GM12878 (cell line): ENCODE results near the gene BCL10. TPM values are rescaled to one million over a fixed set of nuclear protein-coding genes. Genes with fewer than 3 reads are reported as not detected.

ENCODE experiments used
- ATAC-seq: fragments of 200-7000 bp; cut with Tn5 transposase; 3 replicates; pipeline ENCODE4 v1.9.1; 2020; ENCODE audit warnings: mild to moderate bottlenecking, moderate library complexity
- Bru-seq: library from RNA; stranded (reverse); fragments of 400-500 nt; gene quantifications from one replicate; lab custom pipeline; 2021; lab: Mats Ljungman, UMichigan
- BruChase-seq, 2 experiments: library from RNA; stranded (reverse); fragments of 400-500 nt; gene quantifications; one replicate each; lab custom pipeline; 2021; lab: Mats Ljungman, UMichigan
- BruUV-seq: library from RNA; stranded (reverse); fragments of 400-500 nt; replicated peaks from 2 replicates; lab custom pipeline; 2021; lab: Mats Ljungman, UMichigan
- CTCF ChIA-PET: fragments of 300-600 bp; sonication (Branson Sonifier 250); formaldehyde crosslinking; extraction: SDS; loops from one replicate; lab custom pipeline; 2021; ENCODE audit warnings: inconsistent platforms; lab: Yijun Ruan, JAX
- POLR2A ChIA-PET: fragments of 350-600 bp; formaldehyde crosslinking; extraction: SDS; loops from one replicate; lab custom pipeline; 2021; ENCODE audit warnings: inconsistent platforms; lab: Charles Lee
- RAD21 ChIA-PET: fragments of 300-600 bp; sonication (Branson Sonifier 250); formaldehyde crosslinking; loops from one replicate; lab custom pipeline; 2023; ENCODE audit warnings: antibody characterized with exemption; ENCODE audit not compliant: unreplicated experiment; lab: Charles Lee
- SMC1A ChIA-PET: fragments of 300-600 bp; sonication (Branson Sonifier 250); formaldehyde crosslinking; loops from one replicate; lab custom pipeline; 2023; ENCODE audit not compliant: unreplicated experiment, uncharacterized antibody; lab: Charles Lee
- DNase-seq: peaks from one replicate; pipeline ENCODE4 v3.0.0-alpha.2; 2011; ENCODE audit warnings: low read depth, low spot score
- FAIRE-seq: peaks from 3 replicates; lab custom pipeline; 2011; peaks lifted over from hg19 to GRCh38; lab: Jason Lieb, UNC
- H2AFZ ChIP-seq: 2 replicates; pipeline ENCODE4 v1.6.0; 2011; ENCODE audit warnings: low read depth, low read length, control low read depth; ENCODE audit not compliant: control insufficient read depth
- H3K27ac ChIP-seq: 2 replicates; pipeline ENCODE4 v1.5.1; 2011; ENCODE audit warnings: control low read depth; ENCODE audit not compliant: control insufficient read depth, insufficient read depth
- H3K27me3 ChIP-seq, 2 experiments: replicated peaks in 1 of 2; 2 replicates each; pipeline versions ENCODE4 v1.6.0 to v1.6.1; 2011; ENCODE audit warnings: low read length in 1 of 2; ENCODE audit not compliant: control insufficient read depth in 2 of 2, insufficient read depth in 2 of 2
- H3K36me3 ChIP-seq, 2 experiments: 2 replicates each; pipeline ENCODE4 v1.5.1; 2011; ENCODE audit warnings: low read length in 1 of 2; ENCODE audit not compliant: control insufficient read depth in 2 of 2, insufficient read depth in 2 of 2
- H3K4me1 ChIP-seq: 2 replicates; pipeline ENCODE4 v1.6.1; 2011; ENCODE audit warnings: mild to moderate bottlenecking, low read length, moderate library complexity, mixed read lengths; ENCODE audit not compliant: control insufficient read depth, insufficient read depth
- H3K4me2 ChIP-seq: 2 replicates; pipeline ENCODE4 v1.6.0; 2011; ENCODE audit warnings: control low read depth; ENCODE audit not compliant: control insufficient read depth, insufficient read depth
- H3K4me3 ChIP-seq: fragments of 200-600 bp; sonication (generic); 2 replicates; pipeline ENCODE4 v1.5.1; 2016
- H3K79me2 ChIP-seq: 2 replicates; pipeline ENCODE4 v1.6.0; 2011; ENCODE audit warnings: low read length; ENCODE audit not compliant: control insufficient read depth, insufficient read depth
- H3K9ac ChIP-seq: 2 replicates; pipeline ENCODE4 v1.8.0; 2011; ENCODE audit warnings: low read length, control low read depth, mixed read lengths; ENCODE audit not compliant: control insufficient read depth, insufficient read depth
- H3K9me3 ChIP-seq: replicated peaks from 3 replicates; pipeline ENCODE4 v1.5.1; 2011; ENCODE audit warnings: mild to moderate bottlenecking, low read length; ENCODE audit not compliant: control insufficient read depth, insufficient read depth
- H4K20me1 ChIP-seq: 2 replicates; pipeline ENCODE4 v1.6.0; 2011; ENCODE audit not compliant: control insufficient read depth, insufficient read depth
- ATF7 ChIP-seq: fragments of 450-650 bp; IDR thresholded peaks from 2 replicates; pipeline ENCODE4 v1.6.1; 2016; ENCODE audit warnings: low read depth, mild to moderate bottlenecking
- CREM ChIP-seq: IDR thresholded peaks from 2 replicates; pipeline ENCODE4 v1.6.1; 2014; ENCODE audit warnings: antibody characterized with exemption, low read depth
- DPF2 ChIP-seq: fragments of 450-650 bp; IDR thresholded peaks from 2 replicates; pipeline ENCODE4 v1.6.1; 2017; ENCODE audit warnings: mild to moderate bottlenecking
- GABPA ChIP-seq: IDR thresholded peaks from 2 replicates; pipeline ENCODE4 v1.6.1; 2014; ENCODE audit warnings: antibody characterized with exemption, low read depth, mild to moderate bottlenecking, inconsistent platforms
- HDAC6 ChIP-seq: fragments of 200-600 bp; sonication (generic); IDR thresholded peaks from one replicate; pipeline ENCODE4 v1.8.0; 2017; ENCODE audit warnings: antibody characterized with exemption; ENCODE audit not compliant: unreplicated experiment
- IKZF2 ChIP-seq, 2 experiments: fragments of 450-650 bp; IDR thresholded peaks; 2 replicates each; pipeline ENCODE4 v1.6.1; 2017; ENCODE audit warnings: mild to moderate bottlenecking in 2 of 2, moderate library complexity in 2 of 2
- KLF5 ChIP-seq: fragments of 450-650 bp; IDR thresholded peaks from 2 replicates; pipeline ENCODE4 v1.6.1; 2014; ENCODE audit warnings: mild to moderate bottlenecking; ENCODE audit not compliant: partially characterized antibody
- MXI1 ChIP-seq: fragments of 150-350 bp; IDR thresholded peaks from 2 replicates; pipeline ENCODE4 v1.6.1; 2011; ENCODE audit warnings: low read depth, mild to moderate bottlenecking, inconsistent platforms, low read length, improper control_type of control experiment
- PML ChIP-seq: IDR thresholded peaks from 2 replicates; pipeline ENCODE4 v1.6.1; 2012; ENCODE audit warnings: low read length, inconsistent platforms
- RAD21 ChIP-seq: IDR thresholded peaks from 2 replicates; pipeline ENCODE4 v1.6.1; 2011; ENCODE audit warnings: mild to moderate bottlenecking, low read depth, low read length, moderate library complexity; ENCODE audit not compliant: insufficient read depth
- TCF3 ChIP-seq: IDR thresholded peaks from 2 replicates; pipeline ENCODE4 v1.6.1; 2012; ENCODE audit warnings: low read depth, mild to moderate bottlenecking, low read length, borderline replicate concordance; ENCODE audit not compliant: insufficient read depth
- YY1 ChIP-seq: IDR thresholded peaks from 2 replicates; pipeline ENCODE4 v1.6.1; 2011; ENCODE audit warnings: low read depth, mild to moderate bottlenecking, low read length
- WGBS: methylation state at CpG from one replicate; pipeline ENCODE4 v1.1.6; 2016; ENCODE audit warnings: low lambda C conversion rate; ENCODE audit not compliant: insufficient replicate concordance, insufficient coverage; ENCODE audit errors: missing lambda C conversion rate; 5-methylcytosine and 5-hydroxymethylcytosine counted together
- in situ Hi-C: fragments of 300-500 bp; cut with MboI; formaldehyde crosslinking; loops from 9 replicates; pipeline ENCODE4 v1.14.3; 2018; ENCODE audit warnings: mixed read lengths
- intact Hi-C: fragments of 100-400 bp; cut with micrococcal nuclease; formaldehyde crosslinking; loops from one replicate; pipeline ENCODE4 v1.14.2; 2022; ENCODE audit not compliant: unreplicated experiment
- long read RNA-seq, 2 experiments: library from polyadenylated mRNA; unstranded; transcript quantifications; one replicate each; pipeline ENCODE4 v2.0.0, GENCODE V29; 2019 to 2020
- polyA minus RNA-seq, 3 experiments: library from RNA; depleted of rRNA, polyadenylated mRNA; stranded (reverse); fragments of >200 nt; gene quantifications; 2 replicates each; pipeline ENCODE4 v1.2.3, GENCODE V29; 2011
- polyA plus RNA-seq, 11 experiments: library from polyadenylated mRNA; depleted of rRNA in 4 of 11; unstranded in 6 of 11; stranded (reverse) in 5 of 11; fragments of >200 nt; fragmentation: Nextera tagmentation in 4 of 11; fragmentation: Illumina TruSeq in 1 of 11; extraction: Ambion mirVana in 4 of 11; extraction: Trizol in 1 of 11; gene quantifications; 1 replicate in 1 of 11; 2 replicates in 10 of 11; pipeline versions ENCODE4 v1.2.1 to v1.2.3, GENCODE V29; 2011 to 2016; ENCODE audit warnings: inconsistent platforms in 2 of 11, missing spikeins in 2 of 11, low read depth in 1 of 11
- total RNA-seq, 4 experiments: library from RNA; depleted of rRNA in 3 of 4; stranded (reverse); fragments of >200 nt in 3 of 4; fragmentation: Illumina TruSeq in 1 of 4; extraction: Trizol in 1 of 4; gene quantifications; 2 replicates each; pipeline versions ENCODE4 v1.2.1 to v1.2.3, GENCODE V29; 2013 to 2021
- TF ChIP-seq, protein P1 (sequence below), 3 experiments: IDR thresholded peaks in 2 of 3; conservative IDR thresholded peaks in 1 of 3; 2 replicates each; pipeline ENCODE4 v1.5.1; 2011; ENCODE audit warnings: low read depth in 3 of 3, low read length in 3 of 3, mild to moderate bottlenecking in 3 of 3, control low read depth in 2 of 3, moderate library complexity in 2 of 3, inconsistent platforms in 1 of 3, mixed read lengths in 1 of 3; ENCODE audit not compliant: control insufficient read depth in 2 of 3, insufficient read depth in 1 of 3; ENCODE audit errors: extremely low read depth in 1 of 3

Gene BCL10
- total RNA-seq (2013; cell fraction: nucleolus; rRNA removed) = 45.2 and 45.4 TPM in 2 replicates
- 20.0 and 22.6 TPM in 2 replicates for total RNA-seq (2014; rRNA removed)
- 21.7 and 23.7 TPM in 2 replicates for total RNA-seq (2014; rRNA removed; fragmentation: Illumina TruSeq; extraction: Trizol)
- 25.3 and 28.1 TPM in 2 replicates for total RNA-seq (2021)
- polyA plus RNA-seq (2011; ENCODE audit: low read depth) = 8.6 TPM
- 17.8 and 22.3 TPM in 2 replicates for polyA plus RNA-seq (2011; rRNA removed)
- 9.8 and 10.1 TPM in 2 replicates for polyA plus RNA-seq (2011; cell fraction: cytosol; rRNA removed)
- 8.8 TPM in 2 replicates for polyA plus RNA-seq (2011; cell fraction: nucleus; rRNA removed)
- polyA plus RNA-seq (2012) = 11.7 and 16.2 TPM in 2 replicates
- 18.3 and 21.1 TPM in 2 replicates for polyA plus RNA-seq (2014; fragmentation: Illumina TruSeq; extraction: Trizol)
- polyA plus RNA-seq (2014; fragmentation: Nextera tagmentation; extraction: Ambion mirVana) = 10 to 100 TPM; 16.7 to 19.0 TPM
- polyA plus RNA-seq (2014; rRNA removed) = 10.6 and 11.8 TPM in 2 replicates
- 10 to 100 TPM; 26.8 to 35.2 TPM for polyA plus RNA-seq (2016; fragmentation: Nextera tagmentation; extraction: Ambion mirVana)
- polyA minus RNA-seq (2011; rRNA and poly(A)+ RNA removed) = 28.8 and 29.7 TPM in 2 replicates
- polyA minus RNA-seq (2011; cell fraction: cytosol; rRNA and poly(A)+ RNA removed) = 12.2 and 12.8 TPM in 2 replicates
- 46.5 and 60.1 TPM in 2 replicates for polyA minus RNA-seq (2011; cell fraction: nucleus; rRNA and poly(A)+ RNA removed)
- Bru-seq, nascent RNA = percentile 96 among the genes with signal in this experiment
- percentile 85 among the genes with signal in this experiment for BruChase-seq, experiment 1, labeled RNA remaining after a 6-hour chase
- BruChase-seq, experiment 2, labeled RNA remaining after a 2-hour chase = percentile 95 among the genes with signal in this experiment
- long read RNA-seq, experiment 1, transcript BCL10-203 (3 exons, 2,833 nt) = major isoform, 22 of 36 reads
- long read RNA-seq, experiment 1, partial matches to known transcripts = 1 of 36 reads
- long read RNA-seq, experiment 1, other reads (novel, unspliced or antisense) = 11 of 36 reads
- long read RNA-seq, experiment 2, transcript BCL10-203 (3 exons, 2,833 nt) = major isoform, 145 of 178 reads
- long read RNA-seq, experiment 2, transcript BCL10-202 (3 exons, 776 nt) = minor isoform, 13 of 178 reads
- long read RNA-seq, experiment 2, partial matches to known transcripts = 3 of 178 reads
- long read RNA-seq, experiment 2, other reads (novel, unspliced or antisense) = 17 of 178 reads

DNA sequence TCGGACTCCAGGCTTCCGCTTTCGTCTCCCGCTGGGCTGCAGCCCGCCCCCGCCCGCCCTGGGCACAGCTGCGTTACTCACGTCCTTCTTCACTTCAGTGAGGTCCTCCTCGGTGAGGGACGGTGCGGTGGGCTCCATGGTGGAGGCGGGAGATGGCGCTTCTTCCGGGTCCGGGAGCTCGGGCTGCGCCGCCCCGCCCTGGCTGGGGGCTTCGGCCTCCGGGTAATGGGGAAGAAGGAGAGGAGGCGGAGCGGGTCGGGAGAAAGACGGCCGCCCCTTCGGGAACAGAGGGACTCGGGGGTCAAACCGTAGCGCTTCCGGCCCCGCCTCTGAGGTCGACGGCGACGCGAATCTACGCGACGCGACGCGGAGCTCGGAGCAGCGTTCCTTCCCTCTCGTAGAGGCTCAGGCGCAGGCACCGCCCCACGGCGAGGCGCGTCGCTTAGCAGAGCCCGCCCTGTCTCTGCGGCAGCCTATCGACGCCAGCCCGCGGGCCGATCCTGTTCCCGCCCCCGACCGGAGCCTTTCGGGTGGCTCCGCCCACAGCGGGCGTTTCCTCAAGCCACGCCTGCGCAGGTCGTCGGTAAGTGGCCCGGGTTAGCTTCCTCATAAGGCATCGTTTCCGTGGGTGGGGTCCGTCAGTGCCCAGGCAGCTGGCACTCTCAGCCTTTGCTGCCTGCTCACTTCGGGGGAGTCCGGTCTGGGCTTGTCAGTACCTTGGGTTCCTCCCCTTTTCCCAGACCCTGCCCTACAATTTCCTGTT, at the start of gene BCL10:
TSS of gene BCL10 (minus strand) at position 418 of the 763 bp plus-strand sequence. CDS start at position 138, 280 bp downstream.
- RAD21 ChIA-PET = interaction anchor here (0.6 to 4.1 kb wide), 9 partner anchors 11 to 979 kb away, joined by 3 to 30 read pairs (median 5); partner anchors contain the start of gene C1orf52
- CTCF ChIA-PET = interaction anchor here (0.6 to 10.6 kb wide), 11 partner anchors 16 to 504 kb away, joined by 3 to 229 read pairs (median 5); partner anchors contain the start of gene C1orf52
- Histone ChIP-seq H3K4me1 (peaks cover 4% of the 10 kb centered on the region), H3K27me3 (no peaks in the 10 kb centered on the region), H3K79me2 (peaks cover 52% of the 10 kb centered on the region), H2AFZ (peak within 1 kb of the TSS; percentile 93), H3K4me3 (peak within 1 kb of the TSS; percentile 87), H4K20me1 (no peaks in the 10 kb centered on the region), H3K27ac (peak within 1 kb of the TSS; percentile 94), H3K4me2 (peak within 1 kb of the TSS; percentile 83), H3K9me3 (no peaks in the 10 kb centered on the region), H3K9ac (peak within 1 kb of the TSS; percentile 90), H3K36me3 (0 out of 4 replicates have a peak, but pooled peaks cover 0 to 5% of the 10 kb centered on the region in 2 experiments)
- SMC1A ChIA-PET = interaction anchor here (0.7 to 11.2 kb wide), 12 partner anchors 9 to 519 kb away, joined by 3 to 110 read pairs (median 3); partner anchors contain the start of gene C1orf52
- DNase-seq (peak; percentile 97), FAIRE-seq (peak; percentile 80), ATAC-seq (peak; percentile 97)
- intact Hi-C loops = loop anchor here (1.0 to 2.0 kb wide), 2 partner anchors 17 to 22 kb away; partner anchors contain the start of gene C1orf52
- in situ Hi-C loops = loop anchor here (10.0 kb wide), 1 partner anchor 702 kb away; the partner anchor contains the start of gene CTBS
- BruUV-seq = no TSS peak
- under 1% methylated on average over 69 of the region's 78 CpGs for WGBS
- POLR2A ChIA-PET = interaction anchor here (0.6 to 7.1 kb wide), 14 partner anchors 8 to 703 kb away, joined by 3 to 61 read pairs (median 5); partner anchors contain the start of genes C1orf52 and CTBS
- TF ChIP-seq RAD21 (no peak), MXI1 (no peak; the same call in none of the 2 replicates), IKZF2 (IDR thresholded peaks at IDR 0.05) (peak in 1 of 2 experiments; percentile 44; a peak in 1 of 4 replicates), KLF5 (peak; percentile 32), CREM (peak; percentile 97), PML (peak; percentile 49; the same call in 1 of the 2 replicates), TCF3 (peak; percentile 22; the same call in 1 of the 2 replicates), YY1 (peak; percentile 54), DPF2 (no peak; the same call in 1 of the 2 replicates), HDAC6 (peak; percentile 37), GABPA (no peak), ATF7 (no peak)
- TF ChIP-seq, protein P1, sequence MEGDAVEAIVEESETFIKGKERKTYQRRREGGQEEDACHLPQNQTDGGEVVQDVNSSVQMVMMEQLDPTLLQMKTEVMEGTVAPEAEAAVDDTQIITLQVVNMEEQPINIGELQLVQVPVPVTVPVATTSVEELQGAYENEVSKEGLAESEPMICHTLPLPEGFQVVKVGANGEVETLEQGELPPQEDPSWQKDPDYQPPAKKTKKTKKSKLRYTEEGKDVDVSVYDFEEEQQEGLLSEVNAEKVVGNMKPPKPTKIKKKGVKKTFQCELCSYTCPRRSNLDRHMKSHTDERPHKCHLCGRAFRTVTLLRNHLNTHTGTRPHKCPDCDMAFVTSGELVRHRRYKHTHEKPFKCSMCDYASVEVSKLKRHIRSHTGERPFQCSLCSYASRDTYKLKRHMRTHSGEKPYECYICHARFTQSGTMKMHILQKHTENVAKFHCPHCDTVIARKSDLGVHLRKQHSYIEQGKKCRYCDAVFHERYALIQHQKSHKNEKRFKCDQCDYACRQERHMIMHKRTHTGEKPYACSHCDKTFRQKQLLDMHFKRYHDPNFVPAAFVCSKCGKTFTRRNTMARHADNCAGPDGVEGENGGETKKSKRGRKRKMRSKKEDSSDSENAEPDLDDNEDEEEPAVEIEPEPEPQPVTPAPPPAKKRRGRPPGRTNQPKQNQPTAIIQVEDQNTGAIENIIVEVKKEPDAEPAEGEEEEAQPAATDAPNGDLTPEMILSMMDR (IDR thresholded peaks at IDR 0.05 in 2 of 3, conservative IDR thresholded peaks at IDR 0.05 in 1 of 3; ENCODE audit: control insufficient read depth in 2 of 3, extremely low read depth in 1 of 3, insufficient read depth in 1 of 3, low read depth in 3 of 3, low read length in 3 of 3) = no peak
